Panc1 (cell line): ENCODE data around the gene P2RX1. TPM values are rescaled to one million over a fixed set of nuclear protein-coding genes. Genes with fewer than 3 reads are reported as not detected.
"Not testable (repeated sequence)": the region's sequence is repeated elsewhere in the genome, so short reads cannot be mapped to it uniquely, and the experiment has no call there.

Experiments
- ATAC-seq: fragments of 200-7000 bp; cut with Tn5 transposase; 2 replicates; pipeline ENCODE4 v1.9.1; 2020; ENCODE audit warnings: mild to moderate bottlenecking, moderate library complexity
- BruUV-seq: library from RNA; stranded (reverse); fragments of 400-500 nt; replicated peaks from 2 replicates; lab custom pipeline; 2021; lab: Mats Ljungman, UMichigan
- CTCF ChIA-PET: fragments of 300-600 bp; sonication (Branson Sonifier 250); formaldehyde crosslinking; loops from one replicate; lab custom pipeline; 2022; ENCODE audit warnings: antibody characterized with exemption; lab: Charles Lee
- POLR2A ChIA-PET: fragments of 300-600 bp; sonication (Branson Sonifier 250); formaldehyde crosslinking; loops from one replicate; lab custom pipeline; 2022; ENCODE audit warnings: antibody characterized with exemption; lab: Charles Lee
- DNase-seq: peaks from one replicate; pipeline ENCODE4 v3.0.0-alpha.2; 2010; ENCODE audit warnings: low read depth, low spot score
- H3K27ac ChIP-seq: 2 replicates; pipeline ENCODE4 v1.5.1; 2011; ENCODE audit warnings: mild to moderate bottlenecking, low read length, inconsistent platforms
- H3K27me3 ChIP-seq: fragments of 200-500 bp; sonication (Bioruptor generic); 2 replicates; pipeline ENCODE4 v1.6.0; 2014; ENCODE audit warnings: low read length, inconsistent platforms; ENCODE audit not compliant: control insufficient read depth, insufficient read depth
- H3K36me3 ChIP-seq: fragments of 200-500 bp; sonication (Bioruptor generic); 2 replicates; pipeline ENCODE4 v1.5.1; 2014; ENCODE audit warnings: inconsistent platforms, mild to moderate bottlenecking, low read length, moderate library complexity; ENCODE audit not compliant: control insufficient read depth, insufficient read depth
- H3K4me1 ChIP-seq: 2 replicates; pipeline ENCODE4 v1.5.1; 2011; ENCODE audit warnings: inconsistent platforms, mild to moderate bottlenecking, low read length, moderate library complexity; ENCODE audit not compliant: control insufficient read depth, insufficient read depth
- H3K4me3 ChIP-seq, 2 experiments: 2 replicates each; pipeline ENCODE4 v1.5.1; 2011 to 2012; ENCODE audit warnings: low read depth in 2 of 2, low read length in 2 of 2, mild to moderate bottlenecking in 2 of 2, inconsistent platforms in 1 of 2, moderate library complexity in 1 of 2
- H3K9me3 ChIP-seq: fragments of 200-500 bp; sonication (Bioruptor generic); 2 replicates; pipeline ENCODE4 v1.5.1; 2014; ENCODE audit warnings: low read depth, mild to moderate bottlenecking, inconsistent platforms, low read length, moderate library complexity; ENCODE audit not compliant: control insufficient read depth, insufficient read depth
- CTCF ChIP-seq: fragments of 450-650 bp; IDR thresholded peaks from 2 replicates; pipeline ENCODE4 v1.5.1; 2017; ENCODE audit warnings: mild to moderate bottlenecking
- POLR2AphosphoS5 ChIP-seq: IDR thresholded peaks from 2 replicates; pipeline ENCODE4 v1.6.1; 2012; ENCODE audit warnings: mild to moderate bottlenecking, low read depth, low read length, moderate library complexity
- REST ChIP-seq, 2 experiments: IDR thresholded peaks; 2 replicates each; pipeline ENCODE4 v1.6.1; 2011 to 2012; ENCODE audit warnings: low read depth in 2 of 2, control low read depth in 1 of 2, low read length in 1 of 2, mild to moderate bottlenecking in 1 of 2, moderate library complexity in 1 of 2; ENCODE audit not compliant: insufficient read depth in 1 of 2
- SIN3A ChIP-seq: IDR thresholded peaks from 2 replicates; pipeline ENCODE4 v1.6.1; 2012; ENCODE audit warnings: low read depth, mild to moderate bottlenecking, low read length, moderate library complexity, borderline replicate concordance; ENCODE audit not compliant: insufficient read depth
- TCF7L2 ChIP-seq: IDR thresholded peaks from 2 replicates; pipeline ENCODE4 v1.6.1; 2011; ENCODE audit warnings: mild to moderate bottlenecking, low read depth, low read length, inconsistent platforms
- in situ Hi-C: cut with HindIII; loops from 2 replicates; pipeline ENCODE4 v1.10.0; 2016; ENCODE audit warnings: low sequenced_read_pairs, low pct_unique_long_range_greater_than_20kb
- intact Hi-C: fragments of 100-400 bp; cut with micrococcal nuclease; formaldehyde crosslinking; loops from one replicate; pipeline ENCODE4 v1.10.0; 2022; ENCODE audit not compliant: unreplicated experiment
- total RNA-seq: library from RNA; stranded (reverse); gene quantifications from one replicate; pipeline ENCODE4 v1.2.1, GENCODE V29; 2021; ENCODE audit not compliant: unreplicated experiment

Gene P2RX1
- total RNA-seq, 1 experiment from 2014 or later = not detected

GRCh38 chr17:3950584-3950983 is 34.3 kb upstream of the P2RX1 start:
- H3K27me3 ChIP-seq = no peaks in the 10 kb centered on the region
- DNase-seq = no peak
- CTCF ChIA-PET = no interaction called here
- H3K4me1 ChIP-seq = no peaks in the 10 kb centered on the region
- ATAC-seq = no peak
- intact Hi-C loops (no loop called here), in situ Hi-C loops (no loop called here)
- BruUV-seq = no TSS peak
- no peaks in the 10 kb centered on the region for H3K9me3 ChIP-seq
- H3K27ac ChIP-seq = no peak overlapping the region
- no peaks in the 10 kb centered on the region for H3K36me3 ChIP-seq
- POLR2A ChIA-PET = no interaction called here
- no peak overlapping the region for H3K4me3 ChIP-seq
- TF ChIP-seq POLR2AphosphoS5 (no peak), REST (IDR thresholded peaks at IDR 0.05; ENCODE audit: insufficient read depth in 1 of 2, low read depth in 2 of 2, low read length in 1 of 2) (no peak), SIN3A (no peak), TCF7L2 (no peak), CTCF (no peak)

GRCh38 chr17:3949418-3949817 is 33.2 kb upstream of the P2RX1 start:
- in situ Hi-C loops (no loop called here), intact Hi-C loops (no loop called here)
- no peak overlapping the region for H3K4me3 ChIP-seq
- DNase-seq = no peak
- no peaks in the 10 kb centered on the region for H3K27me3 ChIP-seq
- BruUV-seq = no TSS peak
- H3K4me1 ChIP-seq = no peaks in the 10 kb centered on the region
- no peak overlapping the region for H3K27ac ChIP-seq
- no peak for ATAC-seq
- no peak for TF ChIP-seq CTCF
- no peaks in the 10 kb centered on the region for H3K9me3 ChIP-seq
- no peaks in the 10 kb centered on the region for H3K36me3 ChIP-seq
- ChIA-PET POLR2A (no interaction called here), CTCF (interaction anchor here (0.5 kb wide), 1 partner anchor 265 kb away, joined by 3 read pairs; no protein-coding TSS in a partner anchor)

GRCh38 chr17:3948551-3948950 is 32.3 kb upstream of the P2RX1 start:
- H3K4me1 ChIP-seq, in situ Hi-C loops, intact Hi-C loops, BruUV-seq, H3K4me3 ChIP-seq, H3K27ac ChIP-seq, H3K9me3 ChIP-seq, H3K36me3 ChIP-seq, ATAC-seq, DNase-seq, H3K27me3 ChIP-seq: not testable (repeated sequence)
- POLR2A ChIA-PET = interaction anchor here (0.6 kb wide), 1 partner anchor 1000 kb away, joined by 8 read pairs; the partner anchor contains the start of gene PFN1
- CTCF ChIA-PET = interaction anchor here (0.6 kb wide), 1 partner anchor 17 kb away, joined by 8 read pairs; no protein-coding TSS in a partner anchor
